K562 (cell line): Measurements from ENCODE around the gene FRYL. TPM values are rescaled to one million over a fixed set of nuclear protein-coding genes. Genes with fewer than 3 reads are reported as not detected.

ENCODE experiments used
- ARID1B ChIP-seq: fragments of 450-650 bp; IDR thresholded peaks from 2 replicates; pipeline ENCODE4 v1.6.1; 2016; ENCODE audit warnings: antibody characterized with exemption, mild to moderate bottlenecking, inconsistent platforms
- BDP1 ChIP-seq: IDR thresholded peaks from 3 replicates; pipeline ENCODE4 v1.6.1; 2011; ENCODE audit not compliant: insufficient read length, insufficient read depth
- BMI1 ChIP-seq: fragments of 150-350 bp; IDR thresholded peaks from 2 replicates; pipeline ENCODE4 v1.6.1; 2014; ENCODE audit warnings: low read length
- CREBBP ChIP-seq: IDR thresholded peaks from one replicate; pipeline ENCODE4 v1.6.1; 2012; ENCODE audit warnings: low read depth, mild to moderate bottlenecking, control low read depth, inconsistent platforms, low read length
- CREM ChIP-seq: IDR thresholded peaks from 2 replicates; pipeline ENCODE4 v1.6.1; 2014; ENCODE audit warnings: antibody characterized with exemption, low read depth
- EHMT2 ChIP-seq: fragments of 450-650 bp; IDR thresholded peaks from 2 replicates; pipeline ENCODE4 v1.6.1; 2018; ENCODE audit warnings: antibody characterized with exemption
- ELF4 ChIP-seq: fragments of 450-650 bp; formaldehyde crosslinking; IDR thresholded peaks from 2 replicates; pipeline ENCODE4 v1.4.0; 2022; ENCODE audit warnings: missing genetic modification characterization
- HDAC2 ChIP-seq: fragments of 450-650 bp; IDR thresholded peaks from 2 replicates; pipeline ENCODE4 v1.6.1; 2016; ENCODE audit warnings: mild to moderate bottlenecking
- IRF2 ChIP-seq: sonication (generic); formaldehyde crosslinking; IDR thresholded peaks from 2 replicates; pipeline ENCODE4 v1.8.1; 2022; ENCODE audit warnings: mild to moderate bottlenecking, missing genetic modification reagents
- JUNB ChIP-seq: fragments of 450-650 bp; formaldehyde crosslinking; conservative IDR thresholded peaks from 2 replicates; pipeline ENCODE4 v1.4.0; 2020; ENCODE audit warnings: mild to moderate bottlenecking
- MCM2 ChIP-seq: fragments of 450-650 bp; IDR thresholded peaks from 2 replicates; pipeline ENCODE4 v1.6.1; 2017; ENCODE audit warnings: low read depth, mild to moderate bottlenecking
- MIER1 ChIP-seq: fragments of 450-650 bp; IDR thresholded peaks from 2 replicates; pipeline ENCODE4 v1.6.1; 2016; ENCODE audit warnings: antibody characterized with exemption, mild to moderate bottlenecking, low read depth
- NBN ChIP-seq: fragments of 450-650 bp; IDR thresholded peaks from 2 replicates; pipeline ENCODE4 v1.6.1; 2016; ENCODE audit warnings: low read depth, mild to moderate bottlenecking
- NCOA4 ChIP-seq: fragments of 450-650 bp; IDR thresholded peaks from 2 replicates; pipeline ENCODE4 v1.6.1; 2018; ENCODE audit warnings: mild to moderate bottlenecking; ENCODE audit not compliant: partially characterized antibody
- NFE2 ChIP-seq: IDR thresholded peaks from 2 replicates; pipeline ENCODE4 v1.6.1; 2014; ENCODE audit warnings: antibody characterized with exemption, low read depth
- SAFB ChIP-seq: fragments of 200-400 bp; formaldehyde crosslinking; IDR thresholded peaks from 2 replicates; pipeline ENCODE4 v1.6.1; 2017; ENCODE audit warnings: low read depth, low read length, borderline replicate concordance
- SIRT6 ChIP-seq: IDR thresholded peaks from one replicate; pipeline ENCODE4 v1.6.1; 2012; ENCODE audit warnings: low read depth, mild to moderate bottlenecking, control low read depth, inconsistent platforms, low read length, moderate library complexity
- SMARCE1 ChIP-seq: fragments of 450-650 bp; IDR thresholded peaks from 2 replicates; pipeline ENCODE4 v1.7.1; 2016; ENCODE audit warnings: mild to moderate bottlenecking
- TBL1XR1 ChIP-seq, 2 experiments: IDR thresholded peaks; 2 replicates each; pipeline ENCODE4 v1.6.1; 2012; ENCODE audit warnings: improper control_type of control experiment in 2 of 2, low read length in 2 of 2, mild to moderate bottlenecking in 1 of 2
- TFAM ChIP-seq: fragments of 250-450 bp; sonication (Bioruptor Pico); conservative IDR thresholded peaks from 2 replicates; pipeline ENCODE4 v1.5.0; 2021; ENCODE audit warnings: mild to moderate bottlenecking, moderate library complexity
- XRCC4 ChIP-seq: IDR thresholded peaks from one replicate; pipeline ENCODE4 v1.6.1; 2011; ENCODE audit not compliant: insufficient read depth, insufficient read length; ENCODE audit errors: extremely low read depth
- ZBTB7A ChIP-seq: IDR thresholded peaks from 2 replicates; pipeline ENCODE4 v1.6.1; 2011; ENCODE audit warnings: low read depth, mild to moderate bottlenecking, low read length, moderate library complexity, borderline replicate concordance; ENCODE audit not compliant: control insufficient read depth
- ZC3H11A ChIP-seq: IDR thresholded peaks from 2 replicates; pipeline ENCODE4 v1.6.1; 2012; ENCODE audit warnings: low read depth, low read length, improper control_type of control experiment
- ZEB2 ChIP-seq: fragments of 450-650 bp; IDR thresholded peaks from 2 replicates; pipeline ENCODE4 v1.6.1; 2016
- ZKSCAN1 ChIP-seq: fragments of 150-350 bp; IDR thresholded peaks from 2 replicates; pipeline ENCODE4 v1.6.1; 2016; ENCODE audit warnings: low read depth, low read length
- ZNF217 ChIP-seq: sonication (generic); formaldehyde crosslinking; IDR thresholded peaks from 2 replicates; pipeline ENCODE4 v1.8.0; 2022; ENCODE audit warnings: mild to moderate bottlenecking, missing genetic modification reagents
- ZNF224 ChIP-seq: sonication (generic); formaldehyde crosslinking; IDR thresholded peaks from 2 replicates; pipeline ENCODE4 v1.8.0; 2022; ENCODE audit warnings: mild to moderate bottlenecking, missing genetic modification reagents
- ZNF511 ChIP-seq: sonication (generic); formaldehyde crosslinking; IDR thresholded peaks from 2 replicates; pipeline ENCODE4 v1.8.0; 2022; ENCODE audit warnings: mild to moderate bottlenecking, missing genetic modification reagents
- ZNF592 ChIP-seq: fragments of 450-650 bp; IDR thresholded peaks from 2 replicates; pipeline ENCODE4 v1.6.1; 2017; ENCODE audit warnings: antibody characterized with exemption, mild to moderate bottlenecking
- ZNF77 ChIP-seq: fragments of 250-450 bp; sonication (Bioruptor Pico); IDR thresholded peaks from 2 replicates; pipeline ENCODE4 v1.5.0; 2020
- polyA plus RNA-seq, 8 experiments: library from polyadenylated mRNA; depleted of rRNA in 4 of 8; stranded (reverse) in 5 of 8; unstranded in 3 of 8; fragments of >200 nt; fragmentation: Nextera tagmentation in 2 of 8; fragmentation: Illumina TruSeq in 1 of 8; extraction: Ambion mirVana in 2 of 8; extraction: Trizol in 1 of 8; gene quantifications; 2 replicates each; pipeline versions ENCODE4 v1.2.1 to v1.2.3, GENCODE V29; 2011 to 2014; ENCODE audit warnings: inconsistent platforms in 1 of 8, missing spikeins in 1 of 8
- total RNA-seq, 7 experiments: library from RNA; depleted of rRNA in 6 of 7; stranded (reverse); fragments of >200 nt in 6 of 7; fragmentation: Illumina TruSeq in 2 of 7; extraction: Trizol in 2 of 7; gene quantifications; 2 replicates each; pipeline versions ENCODE4 v1.2.1 to v1.2.3, GENCODE V29; 2011 to 2021; ENCODE audit warnings: low replicate concordance in 1 of 7

FRYL gene
- total and polyA plus RNA-seq, 9 of the 15 experiments (the other 6 are each of a cell fraction or from before 2014, with no cell fraction given): 7.2 to 34.9 (median 15.9) TPM

GRCh38 chr4:48481581-48481980 lies 298.5 kb downstream of the FRYL start (continued):
- TF ChIP-seq BMI1 (no peak), ZNF217 (CRISPR knock-in tag) (no peak), CREBBP (no peak), BDP1 (no peak), SIRT6 (no peak), ZNF77 (no peak), MCM2 (no peak), JUNB (CRISPR knock-in tag) (no peak), ZC3H11A (no peak), ZBTB7A (no peak), ZNF511 (CRISPR knock-in tag) (no peak), NBN (peak; percentile 47; the same call in 1 of the 2 replicates), ELF4 (CRISPR knock-in tag) (no peak), ZEB2 (peak; percentile 76; the same call in 1 of the 2 replicates), ZKSCAN1 (no peak), TFAM (CRISPR knock-in tag) (no peak), IRF2 (CRISPR knock-in tag) (no peak), CREM (peak; percentile 55), NFE2 (peak; percentile 24; the same call in 1 of the 2 replicates), HDAC2 (0 out of 2 replicates have a peak, but pooled peaks have one; percentile 25), NCOA4 (no peak), TBL1XR1 (IDR thresholded peaks at IDR 0.05; ENCODE audit: low read length in 2 of 2) (peak; percentile 52 to 63; a peak in 2 of 4 replicates), EHMT2 (peak; percentile 93), ZNF592 (no peak), MIER1 (no peak), SMARCE1 (peak; percentile 82), ZNF224 (CRISPR knock-in tag) (no peak), ARID1B (peak; percentile 83), XRCC4 (no peak), SAFB (no peak)
